ENCODE results near the gene STK32A. TPM values are rescaled to one million over a fixed set of nuclear protein-coding genes. Genes with fewer than 3 reads are reported as not detected.
A peak's percentile ranks its signal among the peaks of the same experiment; 100 is the strongest.

The STK32A gene
- total RNA-seq, 1 experiment from 2014 or later = 1.2 TPM

DNA sequence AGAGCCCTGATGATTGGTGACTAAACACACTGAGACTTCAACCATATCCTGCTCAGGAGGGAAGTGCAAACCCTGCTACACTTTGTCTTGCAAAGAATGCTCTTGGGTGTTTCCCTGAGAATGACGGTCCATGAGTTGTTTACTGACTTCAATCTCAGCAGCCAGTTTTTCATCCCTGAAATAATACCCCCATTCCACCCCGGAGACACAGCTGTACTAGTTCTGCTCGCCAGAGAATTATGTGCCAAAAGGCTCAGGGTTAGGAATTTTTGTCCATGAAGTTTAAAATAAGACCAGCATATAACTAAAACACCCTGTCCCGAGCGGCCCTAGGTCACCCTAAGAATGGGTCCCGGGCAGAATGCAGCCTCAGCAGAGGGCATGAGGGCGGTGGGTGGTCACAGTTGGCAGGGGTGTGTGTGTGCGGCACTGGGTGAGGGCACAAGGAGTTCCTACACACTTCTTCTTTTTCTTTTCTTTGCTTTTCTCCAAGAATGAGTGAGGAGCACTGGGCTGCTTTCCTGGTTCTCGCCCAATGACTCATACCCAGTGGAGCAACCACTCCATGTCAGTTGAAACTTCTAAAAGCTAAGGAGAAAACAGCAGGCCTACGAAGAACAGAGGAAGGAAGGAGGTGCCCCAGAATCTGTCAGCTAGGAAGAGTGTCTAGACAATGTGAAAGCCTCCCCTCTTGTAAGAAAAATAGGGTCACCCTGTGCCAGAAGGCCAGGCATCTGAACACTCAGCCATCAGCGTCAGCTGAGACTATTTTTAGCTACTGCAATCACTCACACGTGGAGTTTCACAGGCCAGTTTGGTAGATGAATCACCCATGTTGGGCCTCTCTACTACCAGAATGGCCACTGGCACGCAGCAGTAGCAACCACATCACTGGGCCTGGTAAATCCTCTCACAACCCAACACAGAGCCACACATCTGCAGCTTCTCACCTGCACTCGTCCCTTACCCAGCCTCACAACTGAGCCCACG lies 169.1 kb downstream of the STK32A start (continued):
- TF ChIP-seq, protein P1, sequence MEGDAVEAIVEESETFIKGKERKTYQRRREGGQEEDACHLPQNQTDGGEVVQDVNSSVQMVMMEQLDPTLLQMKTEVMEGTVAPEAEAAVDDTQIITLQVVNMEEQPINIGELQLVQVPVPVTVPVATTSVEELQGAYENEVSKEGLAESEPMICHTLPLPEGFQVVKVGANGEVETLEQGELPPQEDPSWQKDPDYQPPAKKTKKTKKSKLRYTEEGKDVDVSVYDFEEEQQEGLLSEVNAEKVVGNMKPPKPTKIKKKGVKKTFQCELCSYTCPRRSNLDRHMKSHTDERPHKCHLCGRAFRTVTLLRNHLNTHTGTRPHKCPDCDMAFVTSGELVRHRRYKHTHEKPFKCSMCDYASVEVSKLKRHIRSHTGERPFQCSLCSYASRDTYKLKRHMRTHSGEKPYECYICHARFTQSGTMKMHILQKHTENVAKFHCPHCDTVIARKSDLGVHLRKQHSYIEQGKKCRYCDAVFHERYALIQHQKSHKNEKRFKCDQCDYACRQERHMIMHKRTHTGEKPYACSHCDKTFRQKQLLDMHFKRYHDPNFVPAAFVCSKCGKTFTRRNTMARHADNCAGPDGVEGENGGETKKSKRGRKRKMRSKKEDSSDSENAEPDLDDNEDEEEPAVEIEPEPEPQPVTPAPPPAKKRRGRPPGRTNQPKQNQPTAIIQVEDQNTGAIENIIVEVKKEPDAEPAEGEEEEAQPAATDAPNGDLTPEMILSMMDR (IDR thresholded peaks at IDR 0.05 in 2 of 3, conservative IDR thresholded peaks at IDR 0.05 in 1 of 3; ENCODE audit: borderline replicate concordance in 1 of 3, insufficient read depth in 1 of 3, low read depth in 2 of 3, low read length in 2 of 3) = no peak
- peak; percentile 36 for TF ChIP-seq TCF7L2 (IDR thresholded peaks at IDR 0.05; ENCODE audit: borderline replicate concordance, extremely low read depth, insufficient read depth, insufficient read length)

DNA sequence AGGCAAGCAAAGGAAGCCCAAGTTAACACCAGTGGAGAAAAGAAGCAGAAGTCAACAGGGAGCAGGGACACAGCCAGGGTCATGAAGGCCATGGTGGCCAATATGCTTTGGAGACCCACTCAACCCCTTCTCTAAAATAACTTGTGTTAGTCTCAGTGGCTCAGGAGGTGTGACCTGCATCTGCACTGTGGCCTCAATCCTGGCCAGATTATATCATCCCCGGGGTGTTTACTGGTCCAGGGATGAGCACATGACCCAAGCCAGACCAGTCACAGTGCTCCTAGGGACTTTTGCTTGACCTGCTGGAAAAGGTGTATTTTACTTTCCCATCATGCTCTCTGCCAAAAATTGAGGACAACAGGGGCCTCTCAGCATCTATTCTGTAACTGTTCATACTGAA lies 169.9 kb downstream of the STK32A start:
- ATAC-seq (peak; percentile 51), DNase-seq (ENCODE audit: low read depth, low spot score) (no peak)
- ChIA-PET CTCF (interaction anchor here (1.2 kb wide), 1 partner anchor 16 kb away, joined by 3 read pairs; no protein-coding TSS in a partner anchor), POLR2A (no interaction called here), RAD21 (ENCODE audit: low non-redundant PET in 1 of 2, low total read pairs in 2 of 2, uncharacterized antibody in 2 of 2, unreplicated experiment in 2 of 2) (no interaction called here)
- peaks cover 15 to 25% of the 10 kb centered on the region in 2 experiments for H3K4me1 ChIP-seq (ENCODE audit: control insufficient read depth in 1 of 2, insufficient read depth in 2 of 2, low read length in 2 of 2)
- H3K4me2 ChIP-seq (ENCODE audit: low read length) = peak overlapping the region; percentile 71
- H3K9me2 ChIP-seq (ENCODE audit: insufficient read depth) = no peaks in the 10 kb centered on the region
- no TSS peak for BruUV-seq (replicated peaks)
- peak overlapping the region; percentile 62 for H3K27ac ChIP-seq (ENCODE audit: low read depth, low read length)
- no peaks in the 10 kb centered on the region for H3K9me3 ChIP-seq (ENCODE audit: control insufficient read depth in 1 of 2, insufficient read depth in 1 of 2, low read depth in 1 of 2, low read length in 2 of 2)
- peak overlapping the region in 1 of 2 experiments; percentile 24; a peak in 1 of 4 replicates for H3K4me3 ChIP-seq (replicated peaks in 1 of 2; ENCODE audit: low read depth in 1 of 2, low read length in 2 of 2)
- no peaks in the 10 kb centered on the region for H3K79me2 ChIP-seq (ENCODE audit: insufficient read depth, low read length)
- intact Hi-C loops (cut with micrococcal nuclease) = no loop called here
- peak overlapping the region; percentile 33 for H3K9ac ChIP-seq (ENCODE audit: low read length)
- no peaks in the 10 kb centered on the region for H4K20me1 ChIP-seq (ENCODE audit: insufficient read depth)
- no peaks in the 10 kb centered on the region for H3K36me3 ChIP-seq (ENCODE audit: control insufficient read depth in 1 of 2, insufficient read depth in 2 of 2, low read length in 2 of 2)
- H2AFZ ChIP-seq (ENCODE audit: low read depth, low read length, poor library complexity, severe bottlenecking) = no peak overlapping the region
- no peaks in the 10 kb centered on the region for H3K27me3 ChIP-seq (ENCODE audit: insufficient read depth, low read length)
- TF ChIP-seq, protein P1 (IDR thresholded peaks at IDR 0.05 in 2 of 3, conservative IDR thresholded peaks at IDR 0.05 in 1 of 3; ENCODE audit: borderline replicate concordance in 1 of 3, insufficient read depth in 1 of 3, low read depth in 2 of 3, low read length in 2 of 3) = no peak
- TF ChIP-seq ZFX (IDR thresholded peaks at IDR 0.05) (no peak), POLR2A (IDR thresholded peaks at IDR 0.05; ENCODE audit: borderline replicate concordance, extremely low read depth, insufficient read depth, insufficient read length) (no peak), JUND (IDR thresholded peaks at IDR 0.05) (no peak), CBX3 (IDR thresholded peaks at IDR 0.05; ENCODE audit: low read depth) (no peak), EGR1 (IDR thresholded peaks at IDR 0.05; ENCODE audit: low read depth) (no peak), POLR2AphosphoS5 (IDR thresholded peaks at IDR 0.05; ENCODE audit: low read depth, low read length) (no peak), EZH2 (IDR thresholded peaks at IDR 0.05) (no peak), EZH2phosphoT487 (IDR thresholded peaks at IDR 0.05; ENCODE audit: borderline replicate concordance) (no peak), ELF1 (IDR thresholded peaks at IDR 0.05; ENCODE audit: borderline replicate concordance, low read depth) (no peak), FOSL1 (IDR thresholded peaks at IDR 0.05; ENCODE audit: low read depth) (no peak), YY1 (IDR thresholded peaks at IDR 0.05; ENCODE audit: extremely low read depth, insufficient replicate concordance, low read depth, low read length) (no peak), MAX (IDR thresholded peaks at IDR 0.05) (no peak), CEBPB (IDR thresholded peaks at IDR 0.05; ENCODE audit: low read depth) (no peak), TCF7L2 (IDR thresholded peaks at IDR 0.05; ENCODE audit: borderline replicate concordance, extremely low read depth, insufficient read depth, insufficient read length) (no peak), SRF (IDR thresholded peaks at IDR 0.05; ENCODE audit: low read depth) (no peak)
- TF ChIP-seq, protein P2, sequence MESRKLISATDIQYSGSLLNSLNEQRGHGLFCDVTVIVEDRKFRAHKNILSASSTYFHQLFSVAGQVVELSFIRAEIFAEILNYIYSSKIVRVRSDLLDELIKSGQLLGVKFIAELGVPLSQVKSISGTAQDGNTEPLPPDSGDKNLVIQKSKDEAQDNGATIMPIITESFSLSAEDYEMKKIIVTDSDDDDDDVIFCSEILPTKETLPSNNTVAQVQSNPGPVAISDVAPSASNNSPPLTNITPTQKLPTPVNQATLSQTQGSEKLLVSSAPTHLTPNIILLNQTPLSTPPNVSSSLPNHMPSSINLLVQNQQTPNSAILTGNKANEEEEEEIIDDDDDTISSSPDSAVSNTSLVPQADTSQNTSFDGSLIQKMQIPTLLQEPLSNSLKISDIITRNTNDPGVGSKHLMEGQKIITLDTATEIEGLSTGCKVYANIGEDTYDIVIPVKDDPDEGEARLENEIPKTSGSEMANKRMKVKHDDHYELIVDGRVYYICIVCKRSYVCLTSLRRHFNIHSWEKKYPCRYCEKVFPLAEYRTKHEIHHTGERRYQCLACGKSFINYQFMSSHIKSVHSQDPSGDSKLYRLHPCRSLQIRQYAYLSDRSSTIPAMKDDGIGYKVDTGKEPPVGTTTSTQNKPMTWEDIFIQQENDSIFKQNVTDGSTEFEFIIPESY (IDR thresholded peaks at IDR 0.05; ENCODE audit: extremely low read depth, insufficient replicate concordance, low read length) = no peak
